ACHN (cell line): ENCODE results near the gene KRT84.

ENCODE experiments used
- DNase-seq: peaks from one replicate; pipeline ENCODE4 v3.0.0-alpha.2; 2015
- in situ Hi-C: cut with HindIII; loops from 2 replicates; pipeline ENCODE4 v1.10.0; 2017; ENCODE audit warnings: low sequenced_read_pairs, low pct_ligation_motif_present, low pct_unique_long_range_greater_than_20kb

The KRT84 gene, protein sequence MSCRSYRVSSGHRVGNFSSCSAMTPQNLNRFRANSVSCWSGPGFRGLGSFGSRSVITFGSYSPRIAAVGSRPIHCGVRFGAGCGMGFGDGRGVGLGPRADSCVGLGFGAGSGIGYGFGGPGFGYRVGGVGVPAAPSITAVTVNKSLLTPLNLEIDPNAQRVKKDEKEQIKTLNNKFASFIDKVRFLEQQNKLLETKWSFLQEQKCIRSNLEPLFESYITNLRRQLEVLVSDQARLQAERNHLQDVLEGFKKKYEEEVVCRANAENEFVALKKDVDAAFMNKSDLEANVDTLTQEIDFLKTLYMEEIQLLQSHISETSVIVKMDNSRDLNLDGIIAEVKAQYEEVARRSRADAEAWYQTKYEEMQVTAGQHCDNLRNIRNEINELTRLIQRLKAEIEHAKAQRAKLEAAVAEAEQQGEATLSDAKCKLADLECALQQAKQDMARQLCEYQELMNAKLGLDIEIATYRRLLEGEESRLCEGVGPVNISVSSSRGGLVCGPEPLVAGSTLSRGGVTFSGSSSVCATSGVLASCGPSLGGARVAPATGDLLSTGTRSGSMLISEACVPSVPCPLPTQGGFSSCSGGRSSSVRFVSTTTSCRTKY

GRCh38 chr12:52385226-52385702 is at the start of gene KRT84:
TSS of gene KRT84 (minus strand) at chr12:52385652. CDS start at chr12:52385585, 67 bp downstream.
- DNase-seq, result no peak
- in situ Hi-C loops, result no loop called here

DNA sequence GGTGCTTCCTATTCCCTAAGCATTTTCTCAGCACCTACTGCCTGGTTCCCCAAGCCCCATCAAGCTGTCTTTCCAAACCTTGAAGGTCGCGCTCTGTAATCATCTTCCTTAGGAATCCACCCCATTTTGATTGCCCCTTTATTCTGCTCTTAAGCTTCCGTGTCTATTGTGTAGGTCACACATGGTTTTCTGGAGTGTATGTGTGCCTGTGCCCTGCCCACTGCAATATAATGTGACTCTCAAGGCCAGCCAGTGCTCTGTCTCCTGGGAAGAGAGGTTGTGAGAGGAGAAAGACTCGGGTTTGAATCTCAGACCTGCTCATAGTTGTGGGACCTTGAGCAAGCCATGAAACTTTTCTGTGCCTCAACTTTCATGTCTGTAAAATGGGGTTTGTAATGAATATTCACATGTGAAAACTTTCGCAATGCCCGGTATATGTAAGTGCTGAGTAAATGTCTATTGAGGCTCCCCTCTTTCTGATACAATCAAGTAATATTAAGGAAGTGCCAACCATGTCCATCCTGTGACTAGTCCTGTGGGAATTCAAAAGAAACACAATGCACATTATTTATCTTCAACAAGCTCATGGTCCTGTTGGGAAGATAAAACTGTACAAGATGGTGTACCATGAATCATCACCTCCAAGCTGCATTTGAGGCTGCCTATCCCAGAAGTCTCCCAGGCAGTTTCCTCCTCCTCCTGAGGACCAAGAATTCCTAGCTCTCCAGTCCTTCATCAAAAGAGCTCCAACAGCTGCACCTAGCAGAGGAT is 49.5 kb upstream of the KRT84 start:
- in situ Hi-C loops, result no loop called here
- DNase-seq, result no peak

GRCh38 chr12:52434081-52434733 is 48.8 kb upstream of the KRT84 start, which contains the start of gene KRT75:
TSS of gene KRT75 (minus strand) at chr12:52434371. CDS start at chr12:52434304, 67 bp downstream.
- in situ Hi-C loops, result no loop called here
- DNase-seq, result no peak

- in situ Hi-C loops, result no loop called here
- DNase-seq, result no peak
Measured at GRCh38 chr12:52433501-52434080, 48.1 kb upstream of the KRT84 start.

DNA sequence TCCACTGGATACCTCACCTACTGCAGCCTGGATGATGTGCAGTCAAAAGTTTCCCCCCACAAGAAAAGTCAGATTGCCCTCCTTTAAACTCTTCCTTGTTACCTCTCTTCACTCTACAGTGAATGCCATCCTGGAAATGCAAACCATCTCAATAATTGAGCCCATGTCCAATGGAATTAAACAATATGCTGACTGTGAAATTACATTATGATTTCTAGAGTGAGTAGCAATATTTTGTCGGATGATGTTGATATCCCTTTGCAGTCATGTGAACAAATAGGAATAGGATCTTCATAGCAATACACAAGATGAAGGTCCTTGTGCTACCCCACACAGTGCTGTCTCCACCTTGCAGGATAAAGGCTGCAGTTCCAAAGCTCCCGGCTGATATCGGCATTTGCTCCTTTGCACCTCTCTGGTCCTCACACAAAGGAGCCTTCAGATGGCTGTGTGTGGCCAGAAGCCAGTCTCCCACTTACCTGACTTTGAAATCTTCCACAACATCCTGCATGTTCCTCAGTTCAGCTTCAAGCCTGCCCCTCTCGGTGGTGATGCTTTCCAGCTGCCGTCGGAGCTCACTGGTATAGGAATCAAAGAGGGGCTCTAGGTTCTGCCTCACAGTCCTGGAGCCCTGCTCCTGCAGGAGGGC is 47.2 kb upstream of the KRT84 start:
- in situ Hi-C loops, result no loop called here
- DNase-seq, result no peak

- DNase-seq, result no peak
- in situ Hi-C loops, result no loop called here
Measured at GRCh38 chr12:52428121-52428520, 42.7 kb upstream of the KRT84 start.

DNA sequence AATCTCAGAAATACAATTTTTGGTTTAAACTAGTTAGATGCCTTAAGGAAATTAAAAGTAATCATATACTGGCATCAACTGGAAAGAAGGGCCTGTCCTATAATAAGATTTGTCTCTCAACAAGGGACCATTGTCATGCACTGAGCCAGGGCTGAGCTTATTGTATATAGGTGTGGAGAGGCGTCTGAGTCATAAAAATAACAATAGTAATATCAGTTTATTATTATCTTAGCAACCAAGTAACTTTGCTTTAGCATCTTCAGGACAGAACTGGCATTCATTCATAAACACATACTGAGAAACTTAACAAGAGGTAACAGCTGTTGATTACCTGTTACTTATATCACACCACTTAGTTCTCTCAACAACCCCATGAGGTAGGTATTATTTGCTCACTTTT is 41.6 kb upstream of the KRT84 start:
- in situ Hi-C loops, result no loop called here
- DNase-seq, result no peak

DNA sequence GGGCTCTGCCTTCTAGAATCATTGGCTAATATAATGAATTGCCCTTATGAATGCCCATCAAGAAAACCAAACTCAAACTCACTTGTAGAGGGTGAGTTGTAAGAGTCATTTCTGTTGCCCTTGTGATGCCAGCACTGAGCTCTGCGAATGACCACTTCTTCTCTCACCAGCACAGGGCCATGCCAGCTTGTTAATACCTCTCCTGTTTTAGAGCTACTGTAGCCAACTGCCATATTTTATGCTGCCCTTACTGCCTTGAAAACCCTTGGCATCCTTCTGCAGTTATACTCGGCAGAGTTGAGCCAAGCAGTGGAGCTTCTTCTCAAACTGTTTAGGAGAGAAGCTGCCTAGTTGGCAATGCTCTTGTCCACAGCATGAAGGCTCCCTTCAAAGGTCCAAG is 40.6 kb upstream of the KRT84 start:
- DNase-seq, result no peak
- in situ Hi-C loops, result no loop called here

- DNase-seq, result no peak
- in situ Hi-C loops, result no loop called here
Measured at GRCh38 chr12:52425466-52425865, 40.0 kb upstream of the KRT84 start.

DNA sequence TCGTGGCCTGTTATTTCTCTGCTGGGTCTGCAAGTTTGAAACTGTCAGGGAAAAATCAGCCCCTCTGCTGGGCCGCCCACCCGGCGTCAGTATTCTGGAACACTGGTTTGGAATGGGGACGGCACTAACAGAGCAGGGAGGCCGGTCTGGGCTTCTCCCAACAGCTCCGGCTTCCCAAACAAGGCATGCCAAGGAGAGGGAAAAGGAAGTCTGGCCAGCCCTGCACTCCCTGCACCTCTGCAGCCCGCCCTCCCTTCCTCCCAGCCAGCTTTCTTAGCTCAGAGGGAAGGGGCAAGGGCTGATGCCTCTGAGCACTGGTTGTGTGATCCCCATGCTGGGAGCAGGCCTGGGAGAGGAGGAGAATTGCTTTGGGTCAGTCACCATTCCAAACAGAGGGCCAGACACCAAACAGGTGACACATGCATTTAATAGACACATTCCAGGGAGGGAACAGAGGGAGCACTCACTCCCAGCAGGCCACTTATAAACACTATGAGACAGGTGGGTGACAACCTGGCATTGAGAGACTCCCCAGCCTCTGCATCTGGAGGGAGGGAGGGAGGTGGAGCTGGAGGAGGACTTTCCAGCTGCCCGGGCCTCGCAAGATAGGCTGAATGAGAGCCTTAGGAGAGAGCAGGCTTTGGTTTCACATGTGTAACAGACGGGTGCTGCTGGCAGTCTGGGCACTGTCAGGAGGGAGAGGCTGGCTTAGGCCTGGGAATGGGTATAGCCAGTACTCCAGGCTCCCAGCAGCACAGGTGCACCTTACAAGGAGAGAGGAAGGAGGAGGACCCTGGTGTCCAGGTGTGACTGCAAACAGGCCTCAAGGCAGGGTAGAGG is 38.4 kb upstream of the KRT84 start:
- DNase-seq, result no peak
- in situ Hi-C loops, result no loop called here

- DNase-seq, result no peak
- in situ Hi-C loops, result no loop called here
Measured at GRCh38 chr12:52423035-52423434, 37.6 kb upstream of the KRT84 start.

GRCh38 chr12:52419656-52420055 is 34.2 kb upstream of the KRT84 start:
- in situ Hi-C loops, result no loop called here
- DNase-seq, result no peak

DNA sequence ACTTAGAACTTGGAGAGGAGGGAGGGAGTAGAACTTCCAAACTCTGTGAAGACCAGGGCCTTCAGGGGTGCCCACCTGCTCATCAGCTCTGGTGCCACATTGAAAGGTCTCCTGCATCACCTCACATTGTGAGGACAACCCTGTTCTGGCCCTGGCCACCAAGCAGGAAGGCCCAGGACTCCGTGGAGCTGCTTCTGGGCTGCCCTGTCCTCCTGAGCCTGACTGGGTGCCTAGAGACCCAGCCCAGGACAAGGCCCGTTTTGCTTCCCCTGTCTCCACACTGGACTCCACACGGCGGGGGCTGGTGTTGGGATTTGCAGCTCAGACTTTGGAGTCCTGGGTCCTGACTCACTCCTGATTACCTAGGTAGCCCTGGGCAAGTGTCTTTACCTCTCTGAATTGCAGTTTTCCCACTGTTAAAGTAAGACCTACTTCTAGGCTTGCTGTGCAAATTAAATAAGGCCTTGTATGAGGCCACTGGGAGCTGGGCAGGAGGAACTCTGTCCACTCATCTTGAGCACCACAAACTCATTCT is 33.2 kb upstream of the KRT84 start:
- in situ Hi-C loops, result no loop called here
- DNase-seq, result no peak

DNA sequence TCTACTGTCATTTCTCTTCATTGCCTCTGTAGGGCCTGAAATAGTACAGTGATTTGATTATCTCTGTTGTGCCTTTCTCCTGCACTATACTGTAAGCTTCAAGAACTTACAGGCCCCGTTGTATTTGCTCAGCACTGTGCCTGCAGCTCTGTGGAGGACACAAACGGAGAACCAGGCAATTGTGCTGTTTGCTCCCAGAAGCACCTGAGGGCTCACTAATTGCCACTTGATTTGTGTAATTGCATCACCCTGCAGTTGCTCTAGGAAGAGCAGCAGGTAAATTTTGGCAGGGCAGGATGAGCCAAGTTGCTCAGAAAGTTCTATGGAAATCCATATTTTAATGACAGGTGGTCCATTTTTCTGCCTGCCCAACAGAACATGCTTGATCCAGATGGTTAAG is 32.3 kb upstream of the KRT84 start:
- no peak for DNase-seq
- in situ Hi-C loops, result no loop called here

- in situ Hi-C loops, result no loop called here
- no peak for DNase-seq
Measured at GRCh38 chr12:52416795-52417194, 31.3 kb upstream of the KRT84 start.

GRCh38 chr12:52415870-52416750 is 30.7 kb upstream of the KRT84 start:
- DNase-seq, result no peak
- in situ Hi-C loops, result no loop called here
